SK-N-SH (cell line): ENCODE data around the gene TOX2. TPM values are rescaled to one million over a fixed set of nuclear protein-coding genes. Genes with fewer than 3 reads are reported as not detected.
"Not testable (repeated sequence)": the region's sequence is repeated elsewhere in the genome, so short reads cannot be mapped to it uniquely, and the experiment has no call there.

Source experiments
- CTCF ChIA-PET: fragments of 300-600, 350-600 bp; formaldehyde crosslinking; extraction: SDS; loops from one replicate; lab custom pipeline; 2021; lab: Yijun Ruan, JAX
- POLR2A ChIA-PET: fragments of 350-600 bp; sonication (Branson Sonifier 250); formaldehyde crosslinking; extraction: SDS; loops from one replicate; lab custom pipeline; 2020; ENCODE audit warnings: antibody characterized with exemption, inconsistent platforms; lab: Yijun Ruan, JAX
- DNase-seq: peaks from one replicate; pipeline ENCODE4 v3.0.0; 2012
- H2AFZ ChIP-seq: fragments of 200-600 bp; sonication (generic); 2 replicates; pipeline ENCODE4 v1.8.1; 2016; ENCODE audit warnings: antibody characterized with exemption, mild to moderate bottlenecking, low read depth
- H3F3A ChIP-seq: fragments of 200-600 bp; sonication (generic); replicated peaks from 2 replicates; pipeline ENCODE3; 2016; ENCODE audit warnings: antibody characterized with exemption, mild to moderate bottlenecking; ENCODE audit not compliant: insufficient read depth
- H3K27ac ChIP-seq, 2 experiments: fragments of 200-500 bp in 1 of 2; fragments of 200-600 bp in 1 of 2; sonication (Bioruptor generic) in 1 of 2; sonication (generic), shearing (Covaris generic) in 1 of 2; 2 replicates each; pipeline versions ENCODE4 v1.5.1 to v1.6.1; 2014 to 2016; ENCODE audit warnings: low read depth in 2 of 2, inconsistent platforms in 1 of 2, low read length in 1 of 2, mild to moderate bottlenecking in 1 of 2, mixed read lengths in 1 of 2
- H3K27me3 ChIP-seq: fragments of 200-600 bp; sonication (generic), shearing (Covaris generic); 2 replicates; pipeline ENCODE4 v1.6.1; 2016; ENCODE audit warnings: mixed run types; ENCODE audit not compliant: insufficient read depth
- H3K36me3 ChIP-seq, 2 experiments: fragments of 200-500 bp in 1 of 2; fragments of 200-600 bp in 1 of 2; sonication (Bioruptor generic) in 1 of 2; sonication (generic) in 1 of 2; replicated peaks in 1 of 2; 2 replicates each; pipeline versions ENCODE3 to v1.5.1; 2014 to 2016; ENCODE audit warnings: low read length in 1 of 2, mild to moderate bottlenecking in 1 of 2; ENCODE audit not compliant: insufficient read depth in 2 of 2, control insufficient read depth in 1 of 2
- H3K4me1 ChIP-seq, 2 experiments: fragments of 200-500 bp in 1 of 2; fragments of 200-600 bp in 1 of 2; sonication (Bioruptor generic) in 1 of 2; sonication (generic), shearing (Covaris generic) in 1 of 2; 2 replicates each; pipeline versions ENCODE4 v1.5.1 to v1.6.1; 2014 to 2016; ENCODE audit warnings: low read depth in 1 of 2, low read length in 1 of 2, mixed run types in 1 of 2; ENCODE audit not compliant: insufficient read depth in 2 of 2, control insufficient read depth in 1 of 2
- H3K4me2 ChIP-seq: fragments of 200-600 bp; sonication (generic), shearing (Covaris generic); 2 replicates; pipeline ENCODE4 v1.6.1; 2017; ENCODE audit warnings: mixed run types
- H3K4me3 ChIP-seq, 2 experiments: fragments of 200-500 bp in 1 of 2; fragments of 200-600 bp in 1 of 2; sonication (Bioruptor generic) in 1 of 2; sonication (generic), shearing (Covaris generic) in 1 of 2; 2 replicates each; pipeline versions ENCODE4 v1.5.1 to v1.8.1; 2014 to 2016; ENCODE audit warnings: low read depth in 2 of 2, inconsistent platforms in 1 of 2, low read length in 1 of 2, mild to moderate bottlenecking in 1 of 2, mixed read lengths in 1 of 2, moderate library complexity in 1 of 2
- H3K79me2 ChIP-seq: fragments of 200-600 bp; sonication (generic); 2 replicates; pipeline ENCODE4 v1.8.1; 2017; ENCODE audit warnings: mild to moderate bottlenecking; ENCODE audit not compliant: insufficient read depth
- H3K9ac ChIP-seq: fragments of 200-600 bp; sonication (generic); 2 replicates; pipeline ENCODE4 v1.6.1; 2017; ENCODE audit warnings: mixed run types
- H3K9me2 ChIP-seq: fragments of 200-600 bp; sonication (generic); 2 replicates; pipeline ENCODE4 v1.6.1; 2017; ENCODE audit warnings: mixed run types
- H3K9me3 ChIP-seq: fragments of 200-600 bp; sonication (generic); 2 replicates; pipeline ENCODE4 v1.6.1; 2017; ENCODE audit warnings: mixed run types, mild to moderate bottlenecking, moderate library complexity
- H4K20me1 ChIP-seq: fragments of 200-600 bp; sonication (generic); 2 replicates; pipeline ENCODE4 v1.6.1; 2017; ENCODE audit warnings: mild to moderate bottlenecking, mixed run types; ENCODE audit not compliant: insufficient read depth
- CHD2 ChIP-seq: fragments of 150-350 bp; IDR thresholded peaks from 2 replicates; pipeline ENCODE4 v1.6.1; 2018; ENCODE audit warnings: low read length; ENCODE audit not compliant: partially characterized antibody
- ELF1 ChIP-seq: IDR thresholded peaks from 2 replicates; pipeline ENCODE4 v1.4.0; 2012
- FOSL2 ChIP-seq: IDR thresholded peaks from 2 replicates; pipeline ENCODE4 v1.4.0; 2012; ENCODE audit warnings: low read depth, mild to moderate bottlenecking, moderate library complexity, borderline replicate concordance
- FOXJ3 ChIP-seq: sonication (generic); formaldehyde crosslinking; IDR thresholded peaks from 2 replicates; pipeline ENCODE4 v1.5.1; 2020; ENCODE audit warnings: mild to moderate bottlenecking, missing genetic modification reagents
- FOXM1 ChIP-seq: IDR thresholded peaks from 2 replicates; pipeline ENCODE4 v1.4.0; 2012; ENCODE audit warnings: low read depth, mild to moderate bottlenecking
- GABPA ChIP-seq: IDR thresholded peaks from 2 replicates; pipeline ENCODE4 v1.4.0; 2012; ENCODE audit warnings: low read depth, mild to moderate bottlenecking
- MAX ChIP-seq: IDR thresholded peaks from 2 replicates; pipeline ENCODE4 v1.4.0; 2012; ENCODE audit warnings: low read depth
- NFIC ChIP-seq: IDR thresholded peaks from 2 replicates; pipeline ENCODE4 v1.4.0; 2012; ENCODE audit warnings: borderline replicate concordance
- POLR2AphosphoS5 ChIP-seq: IDR thresholded peaks from 2 replicates; pipeline ENCODE4 v1.6.1; 2012; ENCODE audit warnings: low read depth, low read length
- RAD21 ChIP-seq: IDR thresholded peaks from 2 replicates; pipeline ENCODE4 v1.6.1; 2012; ENCODE audit warnings: mild to moderate bottlenecking, low read length
- RCOR1 ChIP-seq: fragments of 150-350 bp; IDR thresholded peaks from 2 replicates; pipeline ENCODE4 v1.6.1; 2017; ENCODE audit warnings: antibody characterized with exemption, low read length
- RFX5 ChIP-seq: IDR thresholded peaks from 2 replicates; pipeline ENCODE4 v1.6.1; 2012; ENCODE audit warnings: mild to moderate bottlenecking, improper control_type of control experiment, low read length
- RXRA ChIP-seq: IDR thresholded peaks from 2 replicates; pipeline ENCODE4 v1.4.0; 2012; ENCODE audit warnings: low read depth, mild to moderate bottlenecking, borderline replicate concordance
- SIN3A ChIP-seq: IDR thresholded peaks from 2 replicates; pipeline ENCODE4 v1.6.1; 2012; ENCODE audit warnings: low read depth, mild to moderate bottlenecking, low read length, moderate library complexity, borderline replicate concordance
- SMC3 ChIP-seq: IDR thresholded peaks from 2 replicates; pipeline ENCODE4 v1.6.1; 2012; ENCODE audit warnings: low read depth, low read length, improper control_type of control experiment
- TAF1 ChIP-seq: IDR thresholded peaks from 2 replicates; pipeline ENCODE4 v1.6.1; 2012; ENCODE audit warnings: low read depth, mild to moderate bottlenecking, low read length, moderate library complexity, borderline replicate concordance
- TEAD4 ChIP-seq: IDR thresholded peaks from 2 replicates; pipeline ENCODE4 v1.4.0; 2012; ENCODE audit warnings: mild to moderate bottlenecking, borderline replicate concordance; ENCODE audit not compliant: insufficient read depth
- USF1 ChIP-seq: IDR thresholded peaks from 2 replicates; pipeline ENCODE4 v1.4.0; 2012; ENCODE audit warnings: low read depth, borderline replicate concordance
- USF2 ChIP-seq: fragments of 150-350 bp; IDR thresholded peaks from 2 replicates; pipeline ENCODE4 v1.6.1; 2017; ENCODE audit warnings: antibody characterized with exemption, low read length, low read depth, borderline replicate concordance
- YY1 ChIP-seq: IDR thresholded peaks from 2 replicates; pipeline ENCODE4 v1.4.0; 2012; ENCODE audit warnings: low read depth, mild to moderate bottlenecking
- WGBS: methylation state at CpG from one replicate; pipeline ENCODE4 v1.1.6; 2017; ENCODE audit warnings: low lambda C conversion rate; 5-methylcytosine and 5-hydroxymethylcytosine counted together
- polyA plus RNA-seq, 3 experiments: library from polyadenylated mRNA; depleted of rRNA; stranded (reverse); fragments of >200 nt; gene quantifications; 2 replicates each; pipeline ENCODE4 v1.2.3, GENCODE V29; 2012

The TOX2 gene
- polyA plus RNA-seq, 1 of the 3 experiments (the other 2 are of a cell fraction): 15.4 TPM

- H3K4me3 ChIP-seq: no peak overlapping the region
- POLR2A ChIA-PET: no interaction called here
- no peak overlapping the region for H3K4me2 ChIP-seq
- H3K4me1 ChIP-seq: peaks cover 0 to 23% of the 10 kb centered on the region in 2 experiments; a peak in 2 of 4 replicates
- 94% methylated on average over 4 of the region's 8 CpGs for WGBS
- TF ChIP-seq MAX: no peak
- no peak for TF ChIP-seq SIN3A
- TF ChIP-seq TEAD4: no peak
- no peak for TF ChIP-seq RCOR1
- TF ChIP-seq, all 33 proteins: peak for 0
- no peak overlapping the region for H3K9ac ChIP-seq
- CTCF ChIA-PET: interaction anchor here (1.1 to 3.2 kb wide), 2 partner anchors 15 to 273 kb away, joined by 3 to 13 read pairs; no protein-coding TSS in a partner anchor
- no peaks in the 10 kb centered on the region for H3F3A ChIP-seq
- no peak overlapping the region; a peak in 1 of 4 replicates for H3K27ac ChIP-seq
- DNase-seq: no peak
- no peaks in the 10 kb centered on the region for H3K27me3 ChIP-seq
- H3K79me2 ChIP-seq: no peaks in the 10 kb centered on the region
- no peaks in the 10 kb centered on the region for H3K9me3 ChIP-seq
- H4K20me1 ChIP-seq: no peaks in the 10 kb centered on the region
- H3K9me2 ChIP-seq: no peaks in the 10 kb centered on the region
- H3K36me3 ChIP-seq: no peaks in the 10 kb centered on the region
- H2AFZ ChIP-seq: no peak overlapping the region
These were observed 126.3 kb downstream of the TOX2 start for GRCh38 chr20:44041001-44041400.

- not testable (repeated sequence) for H3K27me3 ChIP-seq
- CTCF ChIA-PET: interaction anchor here (0.8 kb wide), 1 partner anchor 295 kb away, joined by 3 read pairs; no protein-coding TSS in a partner anchor
These were observed 130.1 kb downstream of the TOX2 start for GRCh38 chr20:44044712-44045111.

GRCh38 chr20:44050327-44050726 lies 135.7 kb downstream of the TOX2 start:
- H3K9me2 ChIP-seq: no peaks in the 10 kb centered on the region
- no peak for TF ChIP-seq SMC3
- no peak for TF ChIP-seq FOXJ3
- TF ChIP-seq RFX5: no peak
- no peak for TF ChIP-seq POLR2AphosphoS5
- TF ChIP-seq NFIC: no peak
- TF ChIP-seq RAD21: no peak
- no peak for TF ChIP-seq GABPA
- TF ChIP-seq CHD2: no peak
- TF ChIP-seq YY1: no peak
- TF ChIP-seq FOSL2: no peak
- TF ChIP-seq FOXM1: no peak
- TF ChIP-seq USF2: no peak
- no peak for TF ChIP-seq USF1
- no peak for TF ChIP-seq RXRA
- no peak for TF ChIP-seq TAF1
- no peak for TF ChIP-seq ELF1
- no peak overlapping the region for H3K4me2 ChIP-seq
- CTCF ChIA-PET: no interaction called here
- WGBS: 87% methylated on average over 2 of the region's 2 CpGs
- H4K20me1 ChIP-seq: no peaks in the 10 kb centered on the region
- H3K9ac ChIP-seq: no peak overlapping the region
- no peak overlapping the region for H2AFZ ChIP-seq
- no peak overlapping the region for H3K27ac ChIP-seq
- H3F3A ChIP-seq: no peaks in the 10 kb centered on the region
- POLR2A ChIA-PET: no interaction called here
- H3K79me2 ChIP-seq: no peaks in the 10 kb centered on the region
- peaks cover 0 to 4% of the 10 kb centered on the region in 2 experiments for H3K36me3 ChIP-seq
- no peak overlapping the region for H3K4me3 ChIP-seq
- peaks cover 0 to 2% of the 10 kb centered on the region in 2 experiments; a peak in 2 of 4 replicates for H3K4me1 ChIP-seq
- H3K9me3 ChIP-seq: no peaks in the 10 kb centered on the region
- H3K27me3 ChIP-seq: no peaks in the 10 kb centered on the region
- DNase-seq: no peak

More at GRCh38 chr20:44044712-44045111, 130.1 kb downstream of the TOX2 start:
- H3K4me3 ChIP-seq, H3K4me1 ChIP-seq, DNase-seq, H3K36me3 ChIP-seq, H3K9me3 ChIP-seq, H4K20me1 ChIP-seq, H3F3A ChIP-seq, H3K27ac ChIP-seq, H3K4me2 ChIP-seq, POLR2A ChIA-PET, H3K9me2 ChIP-seq, H3K9ac ChIP-seq, H2AFZ ChIP-seq, H3K79me2 ChIP-seq: not testable (repeated sequence)
- WGBS: 90% methylated on average over 5 of the region's 5 CpGs
